Neutrophil (primary cell): ENCODE results near the gene USP7.
"Not testable (repeated sequence)": the region's sequence is repeated elsewhere in the genome, so short reads cannot be mapped to it uniquely, and the experiment has no call there.

ENCODE experiments used
- H3K27ac ChIP-seq: fragments of 200-600 bp; sonication (generic); 2 replicates; pipeline ENCODE4 v1.5.1; 2016; ENCODE audit warnings: mild to moderate bottlenecking, moderate library complexity
- H3K27me3 ChIP-seq: fragments of 200-600 bp; sonication (generic); 2 replicates; pipeline ENCODE4 v1.6.0; 2016; ENCODE audit warnings: mild to moderate bottlenecking
- H3K36me3 ChIP-seq: fragments of 200-600 bp; sonication (generic); 2 replicates; pipeline ENCODE4 v1.5.1; 2017
- H3K4me1 ChIP-seq, 2 experiments: fragments of 200-600 bp in 1 of 2; sonication (generic) in 1 of 2; 1 replicate in 1 of 2; 2 replicates in 1 of 2; pipeline versions ENCODE4 v1.5.1 to v1.6.1; 2013 to 2016; ENCODE audit warnings: low read depth in 1 of 2, low read length in 1 of 2, mild to moderate bottlenecking in 1 of 2, moderate library complexity in 1 of 2; ENCODE audit not compliant: control insufficient read depth in 1 of 2, insufficient read depth in 1 of 2
- H3K4me3 ChIP-seq, 2 experiments: fragments of 200-600 bp in 1 of 2; sonication (generic) in 1 of 2; 1 replicate in 1 of 2; 2 replicates in 1 of 2; pipeline ENCODE4 v1.5.1; 2013 to 2016; ENCODE audit warnings: low read depth in 1 of 2, low read length in 1 of 2, mild to moderate bottlenecking in 1 of 2, moderate library complexity in 1 of 2
- H3K9me3 ChIP-seq: fragments of 200-600 bp; sonication (generic); 2 replicates; pipeline ENCODE4 v1.5.1; 2016
- TF ChIP-seq, protein P1 (sequence below): fragments of 200-600 bp; sonication (generic); IDR thresholded peaks from 2 replicates; pipeline ENCODE4 v1.5.1; 2016; ENCODE audit warnings: antibody characterized with exemption

USP7 gene

DNA sequence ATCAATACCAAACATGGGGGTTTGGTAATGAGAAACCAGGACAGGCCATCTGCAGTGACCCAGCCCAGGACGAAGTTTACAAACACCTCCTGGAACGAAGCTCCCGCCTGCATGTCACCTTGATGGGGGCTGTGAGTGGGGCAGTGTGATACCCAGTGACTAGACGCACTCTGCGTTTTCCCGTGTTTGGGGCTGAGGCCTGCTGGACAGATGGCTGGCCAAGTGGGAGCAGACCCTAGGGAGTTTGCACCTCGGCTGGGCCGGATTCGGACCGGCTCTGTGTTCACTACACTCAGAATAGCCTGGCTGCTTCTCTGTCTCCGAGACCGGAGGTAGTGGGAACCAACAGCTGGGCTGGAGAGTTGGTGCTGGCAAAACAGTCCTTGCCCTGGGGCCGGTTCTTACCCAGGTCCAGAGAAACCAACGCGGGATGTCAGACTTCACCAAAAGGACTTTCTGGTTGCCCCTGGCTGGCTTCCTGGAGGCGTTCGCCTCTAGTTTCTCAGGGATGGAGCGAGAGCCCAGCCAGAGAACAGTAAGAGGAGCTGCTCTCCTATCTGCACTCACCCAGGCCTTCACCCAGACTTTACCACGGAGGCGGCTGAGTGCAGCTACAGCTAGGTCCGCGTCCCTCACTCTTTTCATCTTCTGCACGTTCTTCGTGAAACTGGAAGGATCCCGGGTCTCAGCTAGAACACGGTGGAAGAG is 115.3 kb downstream of the USP7 start:
- peak overlapping the region; percentile 79 for H3K27ac ChIP-seq
- TF ChIP-seq, protein P1, sequence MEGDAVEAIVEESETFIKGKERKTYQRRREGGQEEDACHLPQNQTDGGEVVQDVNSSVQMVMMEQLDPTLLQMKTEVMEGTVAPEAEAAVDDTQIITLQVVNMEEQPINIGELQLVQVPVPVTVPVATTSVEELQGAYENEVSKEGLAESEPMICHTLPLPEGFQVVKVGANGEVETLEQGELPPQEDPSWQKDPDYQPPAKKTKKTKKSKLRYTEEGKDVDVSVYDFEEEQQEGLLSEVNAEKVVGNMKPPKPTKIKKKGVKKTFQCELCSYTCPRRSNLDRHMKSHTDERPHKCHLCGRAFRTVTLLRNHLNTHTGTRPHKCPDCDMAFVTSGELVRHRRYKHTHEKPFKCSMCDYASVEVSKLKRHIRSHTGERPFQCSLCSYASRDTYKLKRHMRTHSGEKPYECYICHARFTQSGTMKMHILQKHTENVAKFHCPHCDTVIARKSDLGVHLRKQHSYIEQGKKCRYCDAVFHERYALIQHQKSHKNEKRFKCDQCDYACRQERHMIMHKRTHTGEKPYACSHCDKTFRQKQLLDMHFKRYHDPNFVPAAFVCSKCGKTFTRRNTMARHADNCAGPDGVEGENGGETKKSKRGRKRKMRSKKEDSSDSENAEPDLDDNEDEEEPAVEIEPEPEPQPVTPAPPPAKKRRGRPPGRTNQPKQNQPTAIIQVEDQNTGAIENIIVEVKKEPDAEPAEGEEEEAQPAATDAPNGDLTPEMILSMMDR: no peak
- peaks cover 43% of the 10 kb centered on the region for H3K36me3 ChIP-seq

DNA sequence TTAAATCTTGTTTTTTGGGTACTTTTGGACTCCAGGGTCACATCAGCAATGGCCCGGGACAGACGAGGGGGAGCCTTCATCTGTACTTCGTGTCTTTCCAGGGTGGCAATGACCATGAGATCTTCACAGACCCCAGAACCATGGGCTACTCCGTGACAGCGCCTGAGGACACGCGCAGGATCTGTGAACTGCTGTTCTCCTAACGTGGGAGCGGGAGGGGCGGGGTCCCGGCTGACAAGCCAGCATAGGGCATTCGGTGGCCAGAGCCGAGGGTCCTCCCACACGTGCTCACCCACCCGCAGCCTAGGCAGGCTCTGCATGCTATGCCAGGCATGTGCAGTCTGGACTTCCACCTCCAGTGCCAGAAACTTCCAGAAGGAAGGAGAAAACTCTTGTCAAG is 116.1 kb downstream of the USP7 start:
- peaks cover 36% of the 10 kb centered on the region for H3K36me3 ChIP-seq
- H3K27me3 ChIP-seq: no peaks in the 10 kb centered on the region
- H3K9me3 ChIP-seq: no peaks in the 10 kb centered on the region
- TF ChIP-seq, protein P1: no peak
- H3K4me1 ChIP-seq: peaks cover 27 to 32% of the 10 kb centered on the region in 2 experiments
- H3K27ac ChIP-seq: no peak overlapping the region
- no peak overlapping the region for H3K4me3 ChIP-seq

More for the DNA sequence above, 115.3 kb downstream of the USP7 start:
- H3K27me3 ChIP-seq: no peaks in the 10 kb centered on the region
- no peak overlapping the region for H3K4me3 ChIP-seq
- peaks cover 23 to 27% of the 10 kb centered on the region in 2 experiments for H3K4me1 ChIP-seq
- no peaks in the 10 kb centered on the region for H3K9me3 ChIP-seq

DNA sequence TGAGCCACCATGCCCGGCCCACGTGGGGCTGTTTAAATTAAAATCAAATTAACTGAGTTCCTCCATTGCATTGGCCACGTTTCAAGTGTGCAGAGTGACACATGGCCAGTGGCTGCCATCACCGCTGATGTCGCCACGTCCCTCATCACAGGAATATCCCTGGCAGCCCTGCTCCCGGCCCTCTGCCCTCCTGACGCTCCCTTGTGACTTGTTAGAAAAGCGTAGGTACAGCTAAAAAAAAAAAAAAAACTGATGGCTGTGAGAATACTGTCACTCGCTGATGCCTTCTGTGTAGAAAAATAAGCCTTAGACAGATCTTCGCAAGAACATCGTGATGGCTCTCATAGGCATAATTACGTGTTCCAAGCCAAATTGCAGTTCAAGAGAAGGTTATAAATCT is 116.6 kb downstream of the USP7 start:
- H3K27me3 ChIP-seq: no peaks in the 10 kb centered on the region
- peaks cover 31% of the 10 kb centered on the region for H3K36me3 ChIP-seq
- no peak overlapping the region for H3K27ac ChIP-seq
- H3K9me3 ChIP-seq: no peaks in the 10 kb centered on the region
- H3K4me1 ChIP-seq: peaks cover 32 to 36% of the 10 kb centered on the region in 2 experiments
- no peak overlapping the region for H3K4me3 ChIP-seq
- TF ChIP-seq, protein P1: no peak

DNA sequence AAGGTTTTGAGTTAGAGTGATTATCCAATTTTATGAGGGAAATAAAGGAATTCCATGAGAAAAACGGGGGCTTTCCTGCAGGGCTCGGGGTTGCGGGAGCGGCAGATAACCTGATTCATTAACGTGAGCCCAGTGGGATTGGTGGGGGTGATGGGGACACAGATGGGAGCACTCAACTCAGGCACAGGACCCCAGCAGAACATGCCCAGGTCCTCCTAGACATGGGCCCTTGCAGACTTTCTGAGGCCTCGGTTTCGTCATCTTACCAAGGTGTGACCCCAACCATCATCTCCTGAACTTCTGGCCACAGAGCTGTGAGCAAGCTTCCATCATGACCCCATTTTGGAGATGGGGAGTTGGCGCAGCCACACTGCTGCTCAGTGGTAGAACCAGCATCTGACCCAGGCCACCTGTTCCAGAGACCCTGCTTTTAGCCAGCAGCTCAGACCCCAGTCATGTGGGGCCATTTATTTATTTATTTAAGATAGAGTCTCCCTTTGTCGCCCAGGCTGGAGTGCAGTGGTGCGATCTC is 117.2 kb downstream of the USP7 start:
- Histone ChIP-seq H3K36me3 (peaks cover 28% of the 10 kb centered on the region), H3K4me1 (peaks cover 34 to 40% of the 10 kb centered on the region in 2 experiments), H3K27me3 (no peaks in the 10 kb centered on the region), H3K9me3 (no peaks in the 10 kb centered on the region), H3K27ac (no peak overlapping the region), H3K4me3 (no peak overlapping the region)
- TF ChIP-seq, protein P1: no peak

DNA sequence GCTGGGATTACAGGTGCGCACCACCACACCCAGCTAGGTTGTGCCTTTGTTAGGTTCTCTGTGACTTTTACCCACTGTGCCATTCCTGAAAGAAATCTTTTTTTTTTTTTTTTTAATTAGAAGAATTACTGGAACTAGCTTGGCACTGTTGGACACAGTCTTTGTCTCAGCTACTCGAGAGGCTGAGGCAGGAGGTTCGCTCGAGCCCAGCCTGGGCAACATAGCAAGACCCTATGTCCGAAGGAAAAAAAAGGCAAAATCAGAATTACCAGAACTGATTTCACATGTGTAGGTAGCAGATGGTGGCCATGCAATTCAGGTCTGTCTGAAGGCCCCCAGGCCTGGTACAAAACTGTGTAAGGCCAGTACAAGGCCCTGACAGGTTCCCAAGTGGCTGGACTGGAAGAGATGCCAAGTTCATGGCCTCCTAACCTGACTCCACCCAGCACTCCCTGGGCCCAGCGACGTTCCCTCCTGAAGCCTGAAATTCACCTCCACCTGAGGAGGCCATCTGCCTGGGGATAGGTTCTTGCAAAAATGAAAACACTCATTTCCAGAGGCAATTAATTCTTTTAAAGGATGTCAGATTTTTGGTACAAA is 117.9 kb downstream of the USP7 start:
- no peak overlapping the region for H3K27ac ChIP-seq
- TF ChIP-seq, protein P1: no peak
- no peaks in the 10 kb centered on the region for H3K9me3 ChIP-seq
- H3K4me1 ChIP-seq: peaks cover 34 to 35% of the 10 kb centered on the region in 2 experiments
- peaks cover 28% of the 10 kb centered on the region for H3K36me3 ChIP-seq
- no peaks in the 10 kb centered on the region for H3K27me3 ChIP-seq
- no peak overlapping the region for H3K4me3 ChIP-seq

DNA sequence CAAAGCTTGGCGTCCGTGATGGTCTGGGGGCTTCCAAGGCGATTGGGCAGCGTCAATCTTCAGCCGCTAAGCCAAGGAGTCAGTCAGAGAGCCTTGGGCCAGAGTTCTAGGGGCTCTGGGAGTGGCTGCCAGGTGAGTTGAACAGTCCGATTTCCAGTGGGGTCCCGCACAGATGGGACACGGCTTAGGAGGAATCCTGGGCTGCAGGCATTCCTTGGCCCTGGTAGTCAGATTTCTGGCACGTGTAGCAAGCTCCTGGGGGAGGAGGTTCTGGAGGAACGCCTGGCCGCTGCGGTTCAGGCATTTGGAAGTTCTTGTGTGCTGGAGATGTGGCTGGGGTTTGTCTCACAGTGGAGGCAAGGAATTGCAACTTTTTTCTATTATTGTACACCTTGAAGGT is 120.4 kb downstream of the USP7 start:
- peaks cover 18 to 21% of the 10 kb centered on the region in 2 experiments for H3K4me1 ChIP-seq
- peaks cover 14% of the 10 kb centered on the region for H3K36me3 ChIP-seq
- H3K4me3 ChIP-seq, H3K9me3 ChIP-seq, H3K27ac ChIP-seq, H3K27me3 ChIP-seq: not testable (repeated sequence)
